Measurements from ENCODE around the gene PLTP. TPM values are rescaled to one million over a fixed set of nuclear protein-coding genes. Genes with fewer than 3 reads are reported as not detected.

PLTP gene
- polyA plus RNA-seq, 1 experiment = 105 TPM

DNA sequence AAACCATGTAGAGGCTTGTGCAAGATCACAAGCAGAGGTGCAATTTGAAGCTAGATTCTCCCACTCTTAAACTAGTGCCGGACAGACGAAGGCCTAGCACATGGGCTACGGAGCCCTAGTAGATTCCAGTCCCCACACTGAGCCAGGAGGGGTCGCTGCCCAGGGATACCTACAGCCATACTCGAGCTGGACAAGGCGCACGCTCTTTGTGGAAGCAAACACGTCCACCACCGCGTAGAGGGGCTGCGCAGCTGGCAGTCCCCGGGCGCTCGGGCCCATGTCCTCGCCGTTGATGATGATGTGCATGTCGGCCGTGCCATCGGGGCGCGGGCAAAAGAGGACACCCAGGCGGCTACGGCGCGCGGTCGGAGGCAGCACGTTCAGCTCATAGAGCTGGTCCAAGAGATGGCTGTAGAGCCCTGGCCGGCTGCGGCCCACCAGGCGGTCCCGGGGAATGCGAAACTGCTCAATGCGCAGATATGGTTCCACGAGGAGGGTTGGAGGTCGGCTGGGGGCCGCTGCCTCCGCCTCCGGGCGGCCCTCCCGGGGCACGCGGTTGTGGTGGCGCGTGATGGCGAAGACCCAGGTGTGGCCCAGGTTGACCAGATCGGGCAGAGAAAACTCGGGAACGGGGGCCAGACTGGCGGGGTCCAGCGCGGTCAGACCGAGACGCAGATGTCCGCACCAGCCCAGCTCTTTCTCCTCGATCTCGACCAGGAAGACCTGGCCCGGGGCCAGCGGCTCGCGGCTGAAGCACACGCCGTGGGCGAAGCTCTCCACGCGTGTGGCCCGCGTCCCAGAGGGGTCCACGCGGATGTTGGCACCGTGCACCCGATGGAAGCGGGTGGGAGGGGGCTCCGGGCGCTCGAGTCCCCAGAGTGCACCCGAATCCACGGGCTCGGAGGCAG, 21.6 kb downstream of the PLTP start:
- ChIA-PET CTCF (interaction anchor here (0.7 to 3.4 kb wide), 29 partner anchors 8 to 178 kb away, joined by 3 to 31 read pairs (median 4); partner anchors contain the start of genes PCIF1 and ZSWIM1), POLR2A (interaction anchor here (0.6 to 2.8 kb wide), 10 partner anchors 9 to 193 kb away, joined by 3 to 21 read pairs (median 6); partner anchors contain the start of genes PCIF1, PLTP and ZSWIM1)

GRCh38 chr20:45888681-45889080, 23.3 kb downstream of the PLTP start:
- H3K27me3 ChIP-seq (ENCODE audit: control insufficient read depth, insufficient read depth, low read length) = no peaks in the 10 kb centered on the region

More for the DNA sequence above, 21.6 kb downstream of the PLTP start:
- H3K4me3 ChIP-seq (ENCODE audit: low read depth, low read length) = peak overlapping the region; percentile 79
- no peaks in the 10 kb centered on the region; the same call in 1 of the 2 replicates for H3K9me3 ChIP-seq (ENCODE audit: control insufficient read depth, insufficient read depth, low read length)
- H3K27ac ChIP-seq (ENCODE audit: low read depth, low read length) = peak overlapping the region; percentile 77
- H3K27me3 ChIP-seq (ENCODE audit: control insufficient read depth, insufficient read depth, low read length) = no peaks in the 10 kb centered on the region
- no peak for DNase-seq (ENCODE audit: low read depth, low spot score)
- TF ChIP-seq CTCF (IDR thresholded peaks at IDR 0.05; ENCODE audit: low read depth, low read length) = peak; percentile 79

DNA sequence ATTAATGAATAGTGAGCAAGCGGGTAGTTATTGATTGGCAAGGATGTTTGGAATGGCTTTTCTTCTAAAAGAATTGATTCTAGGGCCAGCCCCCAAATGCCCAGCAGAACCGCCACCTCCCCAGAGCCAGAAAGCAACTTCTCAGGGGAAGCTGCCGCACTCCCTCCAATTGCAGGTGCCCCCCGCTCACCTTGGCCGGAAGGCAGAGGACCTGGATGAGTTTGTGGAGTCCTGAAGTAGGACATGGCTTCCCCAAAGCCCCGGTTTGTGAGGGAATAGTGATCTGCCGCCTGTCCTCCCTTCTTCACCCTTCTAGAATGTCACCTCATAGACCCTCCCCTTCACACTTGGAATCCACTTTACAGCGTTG, 24.6 kb downstream of the PLTP start, which contains the start of gene SPATA25:
SPATA25 (minus strand) TSS at position 277 of the 370 bp plus-strand sequence; CDS start at position 245, 32 bp downstream.
- Histone ChIP-seq H3K27me3 (ENCODE audit: control insufficient read depth, insufficient read depth, low read length) (no peaks in the 10 kb centered on the region), H3K9me3 (ENCODE audit: control insufficient read depth, insufficient read depth, low read length) (no peaks in the 10 kb centered on the region; the same call in 1 of the 2 replicates), H3K4me3 (ENCODE audit: low read depth, low read length) (no peak within 1 kb of the TSS), H3K27ac (ENCODE audit: low read depth, low read length) (no peak within 1 kb of the TSS)
- ChIA-PET CTCF (no interaction called here), POLR2A (no interaction called here)
- DNase-seq (ENCODE audit: low read depth, low spot score) = no peak
- no peak for TF ChIP-seq CTCF (IDR thresholded peaks at IDR 0.05; ENCODE audit: low read depth, low read length)

More at GRCh38 chr20:45888681-45889080, 23.3 kb downstream of the PLTP start:
- H3K9me3 ChIP-seq (ENCODE audit: control insufficient read depth, insufficient read depth, low read length) = no peaks in the 10 kb centered on the region; the same call in 1 of the 2 replicates
- H3K27ac ChIP-seq (ENCODE audit: low read depth, low read length) = no peak overlapping the region
- H3K4me3 ChIP-seq (ENCODE audit: low read depth, low read length) = no peak overlapping the region
- no peak for TF ChIP-seq CTCF (IDR thresholded peaks at IDR 0.05; ENCODE audit: low read depth, low read length)
- CTCF ChIA-PET = interaction anchor here (1.5 to 3.4 kb wide), 4 partner anchors 20 to 81 kb away, joined by 3 to 31 read pairs (median 11); partner anchors contain the start of gene PCIF1
- POLR2A ChIA-PET = no interaction called here
- DNase-seq (ENCODE audit: low read depth, low spot score) = no peak

DNA sequence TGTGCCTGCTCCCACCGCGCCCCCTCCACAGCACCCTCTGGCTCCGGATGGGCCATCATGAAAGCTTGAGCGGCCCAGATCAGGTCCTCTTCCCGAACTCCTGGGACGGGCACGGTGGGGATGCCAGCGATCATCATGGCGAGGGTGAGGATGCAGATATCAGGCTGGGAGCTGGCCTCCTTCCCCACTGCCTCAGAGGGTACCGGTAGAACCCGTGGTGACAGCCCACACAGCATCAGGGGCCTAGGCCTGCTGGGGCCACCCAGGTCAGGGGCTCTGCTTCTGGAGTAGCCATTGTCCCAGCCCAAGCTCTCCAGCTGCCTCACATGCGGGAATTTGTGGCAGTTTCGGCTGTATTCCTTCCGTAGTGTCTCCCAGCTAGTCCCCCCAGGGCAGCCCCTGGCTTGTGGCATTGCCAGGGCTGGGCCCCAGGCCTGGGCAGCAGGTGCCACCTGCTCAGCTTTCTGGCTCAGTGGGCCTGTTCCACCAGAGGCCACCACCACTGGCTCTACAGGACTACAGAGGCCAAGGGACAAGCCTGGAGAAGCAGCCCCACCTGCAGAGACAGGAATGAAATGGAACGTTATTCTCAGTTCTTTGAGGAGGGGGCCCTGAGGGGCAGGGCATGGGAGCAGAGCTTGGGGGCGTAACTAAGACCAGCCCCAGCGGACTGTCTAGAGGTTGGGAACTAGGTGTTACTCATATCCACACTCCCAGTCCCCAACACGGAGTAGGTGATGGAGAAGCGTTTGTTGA, 25.2 kb downstream of the PLTP start:
- Histone ChIP-seq H3K4me3 (ENCODE audit: low read depth, low read length) (no peak overlapping the region), H3K9me3 (ENCODE audit: control insufficient read depth, insufficient read depth, low read length) (no peaks in the 10 kb centered on the region; the same call in 1 of the 2 replicates), H3K27ac (ENCODE audit: low read depth, low read length) (no peak overlapping the region), H3K27me3 (ENCODE audit: control insufficient read depth, insufficient read depth, low read length) (no peaks in the 10 kb centered on the region)
- ChIA-PET CTCF (no interaction called here), POLR2A (no interaction called here)
- no peak for DNase-seq (ENCODE audit: low read depth, low spot score)
- TF ChIP-seq CTCF (IDR thresholded peaks at IDR 0.05; ENCODE audit: low read depth, low read length) = no peak
